Astrocyte (in vitro differentiated cells and primary cell): ENCODE data around the gene PLCXD3. TPM values are rescaled to one million over a fixed set of nuclear protein-coding genes. Genes with fewer than 3 reads are reported as not detected.

Source experiments
- DNase-seq: peaks from one replicate; pipeline ENCODE4 v3.0.0-alpha.2; 2010; ENCODE audit warnings: low read depth
- FAIRE-seq: peaks from 2 replicates; lab custom pipeline; 2011; peaks lifted over from hg19 to GRCh38; lab: Jason Lieb, UNC
- H2AFZ ChIP-seq: 2 replicates; pipeline ENCODE4 v1.6.0; 2012; ENCODE audit warnings: low read depth, low read length, inconsistent platforms
- H3K27ac ChIP-seq: 2 replicates; pipeline ENCODE4 v1.5.1; 2011; ENCODE audit warnings: low read depth, low read length, inconsistent platforms
- H3K27me3 ChIP-seq: 2 replicates; pipeline ENCODE4 v1.6.0; 2011; ENCODE audit warnings: low read length, inconsistent platforms; ENCODE audit not compliant: insufficient read depth
- H3K36me3 ChIP-seq: 2 replicates; pipeline ENCODE4 v1.5.1; 2011; ENCODE audit warnings: low read length, inconsistent platforms; ENCODE audit not compliant: insufficient read depth
- H3K4me1 ChIP-seq: 2 replicates; pipeline ENCODE4 v1.5.1; 2011; ENCODE audit warnings: low read length, inconsistent platforms; ENCODE audit not compliant: insufficient read depth
- H3K4me2 ChIP-seq: 2 replicates; pipeline ENCODE4 v1.6.0; 2012; ENCODE audit warnings: low read length, inconsistent platforms
- H3K4me3 ChIP-seq: 2 replicates; pipeline ENCODE4 v1.5.1; 2011; ENCODE audit warnings: low read depth, mild to moderate bottlenecking, low read length, inconsistent platforms; ENCODE audit not compliant: insufficient read depth
- H3K79me2 ChIP-seq: 2 replicates; pipeline ENCODE4 v1.6.0; 2012; ENCODE audit warnings: mild to moderate bottlenecking, low read length, inconsistent platforms; ENCODE audit not compliant: insufficient read depth
- H3K9ac ChIP-seq: 2 replicates; pipeline ENCODE4 v1.6.0; 2012; ENCODE audit warnings: mild to moderate bottlenecking, low read length, inconsistent platforms
- H3K9me3 ChIP-seq: 2 replicates; pipeline ENCODE4 v1.5.1; 2012; ENCODE audit warnings: low read depth, mild to moderate bottlenecking, low read length, inconsistent platforms; ENCODE audit not compliant: insufficient read depth
- H4K20me1 ChIP-seq: 2 replicates; pipeline ENCODE4 v1.6.0; 2012; ENCODE audit warnings: low read length, inconsistent platforms; ENCODE audit not compliant: insufficient read depth
- H3K27ac Mint-ChIP-seq: one replicate; pipeline ENCODE4 v1.8.0; 2021; ENCODE audit warnings: mild to moderate bottlenecking, mixed read lengths; ENCODE audit not compliant: unreplicated experiment
- H3K27me3 Mint-ChIP-seq: one replicate; pipeline ENCODE4 v1.8.0; 2021; ENCODE audit warnings: low read depth, mixed read lengths; ENCODE audit not compliant: unreplicated experiment
- H3K36me3 Mint-ChIP-seq: one replicate; pipeline ENCODE4 v1.8.0; 2021; ENCODE audit warnings: low read depth, mixed read lengths; ENCODE audit not compliant: unreplicated experiment
- H3K4me1 Mint-ChIP-seq: one replicate; pipeline ENCODE4 v1.8.0; 2021; ENCODE audit warnings: low read depth, mixed read lengths; ENCODE audit not compliant: unreplicated experiment
- H3K4me3 Mint-ChIP-seq: one replicate; pipeline ENCODE4 v1.8.0; 2021; ENCODE audit warnings: mild to moderate bottlenecking, moderate library complexity, mixed read lengths; ENCODE audit not compliant: unreplicated experiment
- H3K9me3 Mint-ChIP-seq: one replicate; pipeline ENCODE4 v1.8.0; 2021; ENCODE audit warnings: mild to moderate bottlenecking, mixed read lengths; ENCODE audit not compliant: unreplicated experiment
- EZH2 ChIP-seq: IDR thresholded peaks from 2 replicates; pipeline ENCODE4 v1.6.1; 2012; ENCODE audit warnings: mild to moderate bottlenecking, low read length, inconsistent platforms; ENCODE audit not compliant: insufficient read depth
- total RNA-seq: library from RNA; stranded (reverse); gene quantifications from 2 replicates; pipeline ENCODE4 v1.2.1, GENCODE V29; 2021
- TF ChIP-seq, protein P1 (sequence below): IDR thresholded peaks from 2 replicates; pipeline ENCODE4 v1.5.1; 2011; ENCODE audit warnings: low read depth, mild to moderate bottlenecking, inconsistent platforms, low read length, moderate library complexity; ENCODE audit not compliant: insufficient read depth

PLCXD3 gene
- total RNA-seq, 1 donor from 2014 or later = 1.6 TPM

GRCh38 chr5:41337216-41337615, 173.2 kb downstream of the PLCXD3 start:
- Histone ChIP-seq H3K4me1 (no peaks in the 10 kb centered on the region), H3K4me3 (no peak overlapping the region), H2AFZ (no peak overlapping the region), H3K79me2 (no peaks in the 10 kb centered on the region), H4K20me1 (no peaks in the 10 kb centered on the region), H3K9ac (no peak overlapping the region), H3K27me3 (no peaks in the 10 kb centered on the region), H3K9me3 (no peaks in the 10 kb centered on the region), H3K27ac (no peak overlapping the region), H3K36me3 (no peaks in the 10 kb centered on the region), H3K4me2 (no peak overlapping the region)
- FAIRE-seq (no peak), DNase-seq (no peak)
- Mint-ChIP-seq H3K9me3 (no peaks in the 10 kb centered on the region), H3K27me3 (no peaks in the 10 kb centered on the region), H3K27ac (no peak overlapping the region), H3K4me3 (no peak overlapping the region), H3K4me1 (peaks cover 10% of the 10 kb centered on the region), H3K36me3 (no peaks in the 10 kb centered on the region)
- no peak for TF ChIP-seq EZH2
- TF ChIP-seq, protein P1, sequence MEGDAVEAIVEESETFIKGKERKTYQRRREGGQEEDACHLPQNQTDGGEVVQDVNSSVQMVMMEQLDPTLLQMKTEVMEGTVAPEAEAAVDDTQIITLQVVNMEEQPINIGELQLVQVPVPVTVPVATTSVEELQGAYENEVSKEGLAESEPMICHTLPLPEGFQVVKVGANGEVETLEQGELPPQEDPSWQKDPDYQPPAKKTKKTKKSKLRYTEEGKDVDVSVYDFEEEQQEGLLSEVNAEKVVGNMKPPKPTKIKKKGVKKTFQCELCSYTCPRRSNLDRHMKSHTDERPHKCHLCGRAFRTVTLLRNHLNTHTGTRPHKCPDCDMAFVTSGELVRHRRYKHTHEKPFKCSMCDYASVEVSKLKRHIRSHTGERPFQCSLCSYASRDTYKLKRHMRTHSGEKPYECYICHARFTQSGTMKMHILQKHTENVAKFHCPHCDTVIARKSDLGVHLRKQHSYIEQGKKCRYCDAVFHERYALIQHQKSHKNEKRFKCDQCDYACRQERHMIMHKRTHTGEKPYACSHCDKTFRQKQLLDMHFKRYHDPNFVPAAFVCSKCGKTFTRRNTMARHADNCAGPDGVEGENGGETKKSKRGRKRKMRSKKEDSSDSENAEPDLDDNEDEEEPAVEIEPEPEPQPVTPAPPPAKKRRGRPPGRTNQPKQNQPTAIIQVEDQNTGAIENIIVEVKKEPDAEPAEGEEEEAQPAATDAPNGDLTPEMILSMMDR = no peak

DNA sequence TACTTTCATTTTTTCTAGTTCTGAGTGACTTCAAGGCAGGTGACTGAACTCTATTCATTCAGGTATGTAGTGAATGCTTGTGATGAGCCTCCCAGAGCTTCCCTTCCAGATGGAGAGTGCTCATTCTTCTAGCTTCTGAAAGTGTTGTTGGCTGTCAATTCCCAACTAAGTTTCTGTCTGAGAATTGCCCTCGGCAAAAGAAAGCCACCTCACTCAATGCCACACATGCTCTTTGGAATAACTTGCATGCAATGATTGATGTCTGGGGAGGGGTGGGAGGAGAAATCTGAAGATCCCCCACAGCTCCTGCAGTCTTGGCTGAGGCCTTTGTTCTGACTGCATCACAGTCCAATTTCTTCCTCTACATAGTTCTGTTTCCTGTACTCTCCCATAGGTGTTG, 173.9 kb downstream of the PLCXD3 start:
- Mint-ChIP-seq H3K27ac (no peak overlapping the region), H3K27me3 (no peaks in the 10 kb centered on the region), H3K4me1 (peaks cover 10% of the 10 kb centered on the region), H3K4me3 (no peak overlapping the region), H3K9me3 (no peaks in the 10 kb centered on the region), H3K36me3 (no peaks in the 10 kb centered on the region)
- no peaks in the 10 kb centered on the region for H3K36me3 ChIP-seq
- H3K4me1 ChIP-seq = no peaks in the 10 kb centered on the region
- H3K79me2 ChIP-seq = no peaks in the 10 kb centered on the region
- no peak for TF ChIP-seq EZH2
- TF ChIP-seq, protein P1 = no peak
- no peaks in the 10 kb centered on the region for H3K27me3 ChIP-seq
- DNase-seq = no peak
- H4K20me1 ChIP-seq = no peaks in the 10 kb centered on the region
- H3K4me2 ChIP-seq = no peak overlapping the region
- no peak overlapping the region for H3K4me3 ChIP-seq
- H3K9me3 ChIP-seq = no peaks in the 10 kb centered on the region
- no peak overlapping the region for H3K9ac ChIP-seq
- FAIRE-seq = no peak
- H3K27ac ChIP-seq = no peak overlapping the region
- no peak overlapping the region for H2AFZ ChIP-seq

- Histone ChIP-seq H3K4me1 (no peaks in the 10 kb centered on the region), H2AFZ (no peak overlapping the region), H3K27ac (no peak overlapping the region), H3K36me3 (no peaks in the 10 kb centered on the region), H4K20me1 (no peaks in the 10 kb centered on the region), H3K9me3 (no peaks in the 10 kb centered on the region), H3K27me3 (no peaks in the 10 kb centered on the region), H3K9ac (no peak overlapping the region), H3K4me2 (no peak overlapping the region), H3K79me2 (no peaks in the 10 kb centered on the region), H3K4me3 (no peak overlapping the region)
- no peak for TF ChIP-seq EZH2
- TF ChIP-seq, protein P1 = no peak
- H3K27ac Mint-ChIP-seq = no peak overlapping the region
- H3K36me3 Mint-ChIP-seq = no peaks in the 10 kb centered on the region
- H3K4me1 Mint-ChIP-seq = peaks cover 10% of the 10 kb centered on the region
- no peaks in the 10 kb centered on the region for H3K27me3 Mint-ChIP-seq
- DNase-seq (no peak), FAIRE-seq (no peak)
- no peak overlapping the region for H3K4me3 Mint-ChIP-seq
- H3K9me3 Mint-ChIP-seq = no peaks in the 10 kb centered on the region
Measured at GRCh38 chr5:41335596-41336181, 174.7 kb downstream of the PLCXD3 start.
